HepG2 (cell line): Measurements from ENCODE around the gene CSMD2. TPM values are rescaled to one million over a fixed set of nuclear protein-coding genes. Genes with fewer than 3 reads are reported as not detected.

Experiments
- ATAC-seq: fragments of 200-7000 bp; cut with Tn5 transposase; 3 replicates; pipeline ENCODE4 v1.9.1; 2020; ENCODE audit warnings: mild to moderate bottlenecking, moderate library complexity
- BruUV-seq: library from RNA; stranded (reverse); fragments of 400-500 nt; replicated peaks from 2 replicates; lab custom pipeline; 2021; lab: Mats Ljungman, UMichigan
- CTCF ChIA-PET: fragments of 300-600 bp; formaldehyde crosslinking; extraction: SDS; loops from one replicate; lab custom pipeline; 2021; ENCODE audit warnings: low total read pairs, inconsistent platforms, low intra/inter-chr PET ratio; lab: Yijun Ruan, JAX
- POLR2A ChIA-PET: fragments of 350-600 bp; sonication (Branson Sonifier 250); formaldehyde crosslinking; loops from one replicate; lab custom pipeline; 2020; ENCODE audit warnings: antibody characterized with exemption, inconsistent platforms; lab: Yijun Ruan, JAX
- DNase-seq: peaks from one replicate; pipeline ENCODE4 v3.0.0-alpha.2; 2015; ENCODE audit warnings: low spot score
- FAIRE-seq: peaks from 3 replicates; lab custom pipeline; 2011; peaks lifted over from hg19 to GRCh38; lab: Jason Lieb, UNC
- H2AFZ ChIP-seq: one replicate; pipeline ENCODE4 v1.6.1; 2011; ENCODE audit warnings: low read length, inconsistent platforms
- H3K27ac ChIP-seq: fragments of 300-600 bp; 3 replicates; pipeline ENCODE4 v1.8.0; 2011; ENCODE audit warnings: mixed run types, mild to moderate bottlenecking, mixed read lengths, low read length, inconsistent platforms; ENCODE audit not compliant: insufficient read depth; ENCODE audit errors: extremely low read length
- H3K27me3 ChIP-seq, 2 experiments: fragments of 200-600 bp in 1 of 2; 2 replicates in 1 of 2; 3 replicates in 1 of 2; pipeline versions ENCODE4 v1.6.0 to v1.8.0; 2011; ENCODE audit warnings: low read length in 2 of 2, mild to moderate bottlenecking in 2 of 2, moderate library complexity in 2 of 2, inconsistent platforms in 1 of 2; ENCODE audit not compliant: insufficient read depth in 2 of 2, control insufficient read depth in 1 of 2
- H3K36me3 ChIP-seq, 2 experiments: fragments of 200-600 bp in 1 of 2; replicated peaks in 1 of 2; 2 replicates in 1 of 2; 3 replicates in 1 of 2; pipeline versions ENCODE4 v1.5.1 to v1.8.0; 2011; ENCODE audit warnings: low read length in 2 of 2, inconsistent platforms in 1 of 2; ENCODE audit not compliant: insufficient read depth in 2 of 2, control insufficient read depth in 1 of 2
- H3K4me1 ChIP-seq: 2 replicates; pipeline ENCODE4 v1.5.1; 2012; ENCODE audit warnings: low read length, inconsistent platforms; ENCODE audit not compliant: insufficient read depth
- H3K4me2 ChIP-seq: 2 replicates; pipeline ENCODE4 v1.6.0; 2011; ENCODE audit warnings: low read depth, low read length, inconsistent platforms
- H3K4me3 ChIP-seq, 3 experiments: fragments of 200-600 bp in 1 of 3; sonication (generic), shearing (Covaris generic) in 1 of 3; replicated peaks in 1 of 3; 2 replicates each; pipeline ENCODE4 v1.5.1; 2011 to 2016; ENCODE audit warnings: low read length in 3 of 3, inconsistent platforms in 2 of 3, low read depth in 2 of 3, mild to moderate bottlenecking in 2 of 3, control low read depth in 1 of 3, mixed read lengths in 1 of 3; ENCODE audit not compliant: insufficient read depth in 1 of 3
- H3K79me2 ChIP-seq: one replicate; pipeline ENCODE4 v1.6.1; 2011; ENCODE audit warnings: low read length, inconsistent platforms; ENCODE audit not compliant: insufficient read depth
- H3K9ac ChIP-seq: 2 replicates; pipeline ENCODE4 v1.6.0; 2011; ENCODE audit warnings: mild to moderate bottlenecking, low read depth, low read length, inconsistent platforms; ENCODE audit not compliant: insufficient read depth
- H3K9me3 ChIP-seq: 2 replicates; pipeline ENCODE4 v1.5.1; 2012; ENCODE audit warnings: mild to moderate bottlenecking, low read length
- H4K20me1 ChIP-seq: 2 replicates; pipeline ENCODE4 v1.6.0; 2011; ENCODE audit warnings: inconsistent platforms, mild to moderate bottlenecking, low read length, moderate library complexity; ENCODE audit not compliant: insufficient read depth
- ASH2L ChIP-seq: fragments of 300-600, 200-600 bp; sonication (generic); IDR thresholded peaks from 2 replicates; pipeline ENCODE4 v1.7.0; 2017; ENCODE audit warnings: low read depth, mild to moderate bottlenecking, moderate library complexity, mixed read lengths, low read length; ENCODE audit not compliant: insufficient read length
- ATF1 ChIP-seq: IDR thresholded peaks from 2 replicates; pipeline ENCODE4 v1.6.1; 2016; ENCODE audit warnings: mild to moderate bottlenecking, control low read depth
- FOXK2 ChIP-seq: fragments of 450-650 bp; IDR thresholded peaks from 2 replicates; pipeline ENCODE4 v1.6.1; 2016
- MED13 ChIP-seq: sonication (generic); formaldehyde crosslinking; IDR thresholded peaks from 2 replicates; pipeline ENCODE4 v1.5.0; 2020; ENCODE audit warnings: missing genetic modification reagents
- PHF20 ChIP-seq: sonication (generic); formaldehyde crosslinking; IDR thresholded peaks from 2 replicates; pipeline ENCODE4 v1.5.0; 2020; ENCODE audit warnings: mild to moderate bottlenecking, missing genetic modification reagents
- SALL2 ChIP-seq: sonication (generic); formaldehyde crosslinking; IDR thresholded peaks from 2 replicates; pipeline ENCODE4 v1.8.1; 2023; ENCODE audit warnings: mild to moderate bottlenecking, missing genetic modification reagents, inconsistent platforms
- SSRP1 ChIP-seq: IDR thresholded peaks from 2 replicates; pipeline ENCODE4 v1.6.1; 2016; ENCODE audit warnings: control low read depth
- WIZ ChIP-seq: sonication (generic); formaldehyde crosslinking; IDR thresholded peaks from 2 replicates; pipeline ENCODE4 v1.5.1; 2020; ENCODE audit warnings: mild to moderate bottlenecking, missing genetic modification reagents
- ZFX ChIP-seq: sonication (generic); formaldehyde crosslinking; IDR thresholded peaks from 2 replicates; pipeline ENCODE4 v1.4.0; 2020; ENCODE audit warnings: mild to moderate bottlenecking, low read depth, missing genetic modification reagents, moderate library complexity
- ZFY ChIP-seq: sonication (generic); formaldehyde crosslinking; IDR thresholded peaks from 2 replicates; pipeline ENCODE4 v1.4.0; 2020; ENCODE audit warnings: missing genetic modification reagents
- ZNF207 ChIP-seq: fragments of 450-650 bp; IDR thresholded peaks from 2 replicates; pipeline ENCODE4 v1.6.1; 2016; ENCODE audit warnings: antibody characterized with exemption, borderline replicate concordance
- ZNF235 ChIP-seq: sonication (generic); formaldehyde crosslinking; IDR thresholded peaks from 2 replicates; pipeline ENCODE4 v1.8.1; 2023; ENCODE audit warnings: mild to moderate bottlenecking, missing genetic modification reagents, borderline replicate concordance
- ZNF644 ChIP-seq: IDR thresholded peaks from 2 replicates; pipeline ENCODE4 v1.6.1; 2016; ENCODE audit warnings: low read depth
- ZNF709 ChIP-seq: sonication (generic); formaldehyde crosslinking; IDR thresholded peaks from 2 replicates; pipeline ENCODE4 v1.5.0; 2020; ENCODE audit warnings: mild to moderate bottlenecking, missing genetic modification reagents
- ZNF713 ChIP-seq: sonication (generic); formaldehyde crosslinking; IDR thresholded peaks from 2 replicates; pipeline ENCODE4 v1.4.0; 2020; ENCODE audit warnings: mild to moderate bottlenecking, missing genetic modification reagents
- ZNF816 ChIP-seq: sonication (generic); formaldehyde crosslinking; IDR thresholded peaks from 2 replicates; pipeline ENCODE4 v1.8.0; 2022; ENCODE audit warnings: missing genetic modification reagents, mild to moderate bottlenecking, borderline replicate concordance
- WGBS: methylation state at CpG from one replicate; pipeline ENCODE4 v1.1.6; 2017; ENCODE audit warnings: low lambda C conversion rate; 5-methylcytosine and 5-hydroxymethylcytosine counted together
- in situ Hi-C: cut with HindIII; loops from 2 replicates; pipeline ENCODE4 v1.10.0; 2017; ENCODE audit warnings: low pct_unique_long_range_greater_than_20kb; ENCODE audit not compliant: extremely low pct_ligation_motif_present
- intact Hi-C: fragments of 100-400 bp; cut with micrococcal nuclease; formaldehyde crosslinking; loops from one replicate; pipeline ENCODE4 v1.10.0; 2022; ENCODE audit not compliant: unreplicated experiment
- polyA plus RNA-seq, 8 experiments: library from polyadenylated mRNA; depleted of rRNA in 3 of 8; stranded (reverse) in 7 of 8; unstranded in 1 of 8; fragments of >200 nt; fragmentation: Illumina TruSeq in 4 of 8; extraction: Trizol in 4 of 8; gene quantifications; 2 replicates each; pipeline versions ENCODE4 v1.2.1 to v1.2.3, GENCODE V29; 2011 to 2016; ENCODE audit warnings: low read depth in 4 of 8, missing spikeins in 1 of 8, mixed read lengths in 1 of 8; ENCODE audit not compliant: insufficient read depth in 1 of 8
- total RNA-seq, 5 experiments: library from RNA; depleted of rRNA; stranded (reverse); fragments of >200 nt; fragmentation: Illumina TruSeq; extraction: Trizol; gene quantifications; 2 replicates each; pipeline ENCODE4 v1.2.3, GENCODE V29; 2016; ENCODE audit warnings: low read depth in 1 of 5
- TF ChIP-seq, protein P1 (sequence below): sonication (generic); formaldehyde crosslinking; IDR thresholded peaks from 2 replicates; pipeline ENCODE4 v1.4.0; 2020; ENCODE audit warnings: missing genetic modification reagents, mild to moderate bottlenecking, borderline replicate concordance
- TF ChIP-seq, protein P2 (sequence below): sonication (generic); formaldehyde crosslinking; IDR thresholded peaks from 2 replicates; pipeline ENCODE4; 2020; ENCODE audit warnings: missing genetic modification reagents, mild to moderate bottlenecking, borderline replicate concordance

CSMD2 gene
- total and polyA plus RNA-seq, 2 of the 13 experiments (the other 11 are each of a cell fraction or from before 2014, with no cell fraction given): not detected

DNA sequence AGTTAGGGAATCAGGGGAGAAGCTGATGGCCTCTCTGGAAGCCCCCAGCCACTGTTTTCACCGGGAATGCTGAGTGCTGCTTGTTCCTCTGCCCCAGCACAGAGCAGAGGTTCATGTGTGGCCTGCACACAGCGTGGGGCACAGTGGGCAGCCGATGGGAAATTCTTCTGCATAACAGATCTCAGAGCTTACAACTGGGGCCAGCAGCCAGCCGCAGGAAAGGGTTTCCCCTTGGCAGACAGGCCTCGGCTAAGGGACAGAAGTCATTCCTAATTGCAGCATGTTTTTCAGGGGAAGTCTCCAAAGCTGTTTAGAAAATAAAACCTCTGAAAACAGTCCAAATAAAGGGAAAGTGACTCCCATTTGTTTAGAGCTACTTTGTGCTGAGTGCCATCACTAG, 278.5 kb downstream of the CSMD2 start:
- Histone ChIP-seq H3K79me2 (no peaks in the 10 kb centered on the region), H3K4me1 (no peaks in the 10 kb centered on the region), H3K27me3 (no peaks in the 10 kb centered on the region), H3K4me2 (no peak overlapping the region), H4K20me1 (no peaks in the 10 kb centered on the region), H3K4me3 (no peak overlapping the region), H3K9me3 (no peaks in the 10 kb centered on the region), H2AFZ (no peak overlapping the region), H3K27ac (no peak overlapping the region), H3K36me3 (no peaks in the 10 kb centered on the region), H3K9ac (no peak overlapping the region)
- ATAC-seq (no peak), FAIRE-seq (no peak), DNase-seq (no peak)
- CTCF ChIA-PET: no interaction called here
- TF ChIP-seq SSRP1 (no peak), FOXK2 (no peak), ZFY (CRISPR knock-in tag) (no peak), ATF1 (CRISPR knock-in tag) (no peak), ZNF709 (CRISPR knock-in tag) (no peak), WIZ (no peak), ZNF207 (no peak), MED13 (no peak), ZNF713 (CRISPR knock-in tag) (no peak), SALL2 (CRISPR knock-in tag) (no peak), ZNF816 (CRISPR knock-in tag) (no peak), ZFX (CRISPR knock-in tag) (no peak), ZNF235 (CRISPR knock-in tag) (no peak), PHF20 (CRISPR knock-in tag) (no peak), ASH2L (no peak), ZNF644 (CRISPR knock-in tag) (no peak)
- TF ChIP-seq, protein P1, sequence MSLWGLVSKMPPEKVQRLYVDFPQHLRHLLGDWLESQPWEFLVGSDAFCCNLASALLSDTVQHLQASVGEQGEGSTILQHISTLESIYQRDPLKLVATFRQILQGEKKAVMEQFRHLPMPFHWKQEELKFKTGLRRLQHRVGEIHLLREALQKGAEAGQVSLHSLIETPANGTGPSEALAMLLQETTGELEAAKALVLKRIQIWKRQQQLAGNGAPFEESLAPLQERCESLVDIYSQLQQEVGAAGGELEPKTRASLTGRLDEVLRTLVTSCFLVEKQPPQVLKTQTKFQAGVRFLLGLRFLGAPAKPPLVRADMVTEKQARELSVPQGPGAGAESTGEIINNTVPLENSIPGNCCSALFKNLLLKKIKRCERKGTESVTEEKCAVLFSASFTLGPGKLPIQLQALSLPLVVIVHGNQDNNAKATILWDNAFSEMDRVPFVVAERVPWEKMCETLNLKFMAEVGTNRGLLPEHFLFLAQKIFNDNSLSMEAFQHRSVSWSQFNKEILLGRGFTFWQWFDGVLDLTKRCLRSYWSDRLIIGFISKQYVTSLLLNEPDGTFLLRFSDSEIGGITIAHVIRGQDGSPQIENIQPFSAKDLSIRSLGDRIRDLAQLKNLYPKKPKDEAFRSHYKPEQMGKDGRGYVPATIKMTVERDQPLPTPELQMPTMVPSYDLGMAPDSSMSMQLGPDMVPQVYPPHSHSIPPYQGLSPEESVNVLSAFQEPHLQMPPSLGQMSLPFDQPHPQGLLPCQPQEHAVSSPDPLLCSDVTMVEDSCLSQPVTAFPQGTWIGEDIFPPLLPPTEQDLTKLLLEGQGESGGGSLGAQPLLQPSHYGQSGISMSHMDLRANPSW (CRISPR knock-in tag): no peak
- TF ChIP-seq, protein P2, sequence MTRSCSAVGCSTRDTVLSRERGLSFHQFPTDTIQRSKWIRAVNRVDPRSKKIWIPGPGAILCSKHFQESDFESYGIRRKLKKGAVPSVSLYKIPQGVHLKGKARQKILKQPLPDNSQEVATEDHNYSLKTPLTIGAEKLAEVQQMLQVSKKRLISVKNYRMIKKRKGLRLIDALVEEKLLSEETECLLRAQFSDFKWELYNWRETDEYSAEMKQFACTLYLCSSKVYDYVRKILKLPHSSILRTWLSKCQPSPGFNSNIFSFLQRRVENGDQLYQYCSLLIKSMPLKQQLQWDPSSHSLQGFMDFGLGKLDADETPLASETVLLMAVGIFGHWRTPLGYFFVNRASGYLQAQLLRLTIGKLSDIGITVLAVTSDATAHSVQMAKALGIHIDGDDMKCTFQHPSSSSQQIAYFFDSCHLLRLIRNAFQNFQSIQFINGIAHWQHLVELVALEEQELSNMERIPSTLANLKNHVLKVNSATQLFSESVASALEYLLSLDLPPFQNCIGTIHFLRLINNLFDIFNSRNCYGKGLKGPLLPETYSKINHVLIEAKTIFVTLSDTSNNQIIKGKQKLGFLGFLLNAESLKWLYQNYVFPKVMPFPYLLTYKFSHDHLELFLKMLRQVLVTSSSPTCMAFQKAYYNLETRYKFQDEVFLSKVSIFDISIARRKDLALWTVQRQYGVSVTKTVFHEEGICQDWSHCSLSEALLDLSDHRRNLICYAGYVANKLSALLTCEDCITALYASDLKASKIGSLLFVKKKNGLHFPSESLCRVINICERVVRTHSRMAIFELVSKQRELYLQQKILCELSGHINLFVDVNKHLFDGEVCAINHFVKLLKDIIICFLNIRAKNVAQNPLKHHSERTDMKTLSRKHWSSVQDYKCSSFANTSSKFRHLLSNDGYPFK (CRISPR knock-in tag): no peak
- WGBS: 2% methylated on average over 5 of the region's 5 CpGs
- intact Hi-C loops: no loop called here
- POLR2A ChIA-PET: no interaction called here
- in situ Hi-C loops: no loop called here
- no TSS peak for BruUV-seq
